Measurements from ENCODE around the gene ICE1.
"Not testable (repeated sequence)": the region's sequence is repeated elsewhere in the genome, so short reads cannot be mapped to it uniquely, and the experiment has no call there.

The ICE1 gene

DNA sequence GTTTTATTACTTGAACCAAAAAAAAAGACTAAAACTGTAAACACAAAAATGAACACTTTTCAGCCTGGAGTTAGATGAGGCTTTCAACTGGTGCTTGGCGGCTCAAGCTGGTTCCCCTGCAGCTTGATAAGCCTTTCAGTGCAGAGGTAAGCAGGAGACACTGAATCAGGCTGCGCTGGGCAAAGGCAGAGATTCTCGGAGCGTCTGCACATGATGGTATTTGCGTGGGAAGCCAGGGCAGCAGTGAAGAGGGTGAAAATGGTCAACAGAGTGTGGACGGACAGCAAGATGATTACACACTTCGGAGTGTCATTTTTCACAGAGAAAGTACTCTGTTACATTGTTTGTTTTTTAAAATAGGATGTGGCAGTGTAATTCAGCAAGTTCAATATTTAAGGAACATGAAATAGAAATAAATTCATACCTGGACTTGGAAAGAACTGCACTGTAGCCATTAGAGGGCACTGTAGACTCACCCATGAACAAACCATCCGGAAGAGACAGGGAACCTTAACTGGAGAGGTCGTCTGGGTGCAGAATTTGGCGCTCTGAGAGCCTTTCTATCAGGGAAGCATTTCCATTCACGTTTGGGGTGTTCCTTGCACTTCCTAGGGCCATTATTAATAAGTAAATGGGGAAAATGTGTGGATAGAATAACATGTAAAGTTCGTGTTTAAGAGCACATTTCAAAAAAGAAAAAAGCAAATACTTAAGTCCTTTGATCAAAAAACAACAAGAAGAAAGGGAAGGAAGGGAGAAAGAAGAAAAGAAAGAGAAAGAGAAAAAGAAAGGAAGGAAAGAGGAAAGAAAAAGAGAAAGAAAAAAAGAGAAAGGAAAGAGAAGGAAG is 69.8 kb downstream of the ICE1 start:
- no peak for DNase-seq (ENCODE audit: low read depth in 3 of 3)

DNA sequence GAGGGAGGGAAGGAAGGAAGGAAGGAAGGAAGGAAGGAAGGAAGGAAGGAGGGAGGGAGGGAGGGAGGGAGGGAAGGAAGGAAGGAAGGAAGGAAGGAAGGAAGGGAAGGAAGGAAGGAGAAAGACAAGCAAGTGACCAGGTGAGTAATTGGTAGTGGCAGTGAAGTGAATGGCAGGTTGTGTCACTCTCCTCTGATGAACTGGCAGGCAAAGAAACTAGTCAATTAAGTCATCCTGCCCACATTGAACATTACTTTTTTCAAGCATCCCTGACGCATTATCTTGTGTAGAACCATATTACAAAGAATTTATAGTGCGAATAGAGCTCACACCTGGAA is 70.4 kb downstream of the ICE1 start:
- not testable (repeated sequence) for DNase-seq (ENCODE audit: low read depth in 3 of 3)

DNA sequence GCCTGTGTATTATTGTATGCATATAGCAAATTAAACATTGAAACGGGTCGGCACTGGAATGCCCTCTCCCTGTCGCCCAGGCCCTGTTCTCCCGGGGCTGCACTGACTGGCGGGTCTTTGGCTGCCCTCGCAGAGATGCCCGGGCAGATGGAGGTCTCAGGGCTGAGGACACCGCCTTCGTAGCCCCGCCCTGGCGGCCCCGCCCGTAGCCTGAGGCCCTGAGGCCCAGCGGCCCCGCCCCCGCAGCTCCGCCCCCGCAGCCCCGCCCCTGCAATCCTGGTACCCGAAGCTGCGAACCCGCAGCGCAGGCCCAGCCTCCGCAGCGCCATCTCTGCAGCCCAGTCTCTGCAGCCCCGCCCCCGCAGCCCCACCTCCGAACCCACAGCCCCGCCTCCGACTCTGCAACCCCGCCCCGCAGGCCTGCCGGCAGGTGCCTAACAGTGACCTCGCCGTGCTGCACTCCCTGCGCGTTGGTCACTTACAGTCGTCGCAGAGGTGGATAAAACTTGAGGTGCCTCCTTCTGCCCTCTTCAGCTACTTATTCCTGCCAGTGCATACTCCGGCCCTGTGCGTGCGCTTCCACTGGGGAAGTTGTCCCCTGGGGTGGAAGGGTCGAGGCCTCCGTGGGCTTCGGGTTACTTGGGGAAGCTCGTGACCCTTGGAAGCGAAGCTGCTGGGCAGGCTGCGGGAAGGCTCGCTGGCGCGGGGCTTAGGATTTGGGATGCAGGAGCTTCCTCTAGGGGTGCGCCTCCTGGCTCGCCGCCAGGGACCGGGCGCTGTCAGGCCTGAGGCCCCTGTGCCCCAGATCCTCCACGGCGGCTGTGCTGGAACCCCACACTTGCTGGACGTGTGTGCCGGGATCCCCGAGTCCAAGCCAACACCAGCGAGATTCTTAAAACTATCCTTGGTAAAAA is 72.3 kb downstream of the ICE1 start:
- DNase-seq (ENCODE audit: low read depth in 3 of 3): peak; percentile 59 to 78 (median 71)

DNA sequence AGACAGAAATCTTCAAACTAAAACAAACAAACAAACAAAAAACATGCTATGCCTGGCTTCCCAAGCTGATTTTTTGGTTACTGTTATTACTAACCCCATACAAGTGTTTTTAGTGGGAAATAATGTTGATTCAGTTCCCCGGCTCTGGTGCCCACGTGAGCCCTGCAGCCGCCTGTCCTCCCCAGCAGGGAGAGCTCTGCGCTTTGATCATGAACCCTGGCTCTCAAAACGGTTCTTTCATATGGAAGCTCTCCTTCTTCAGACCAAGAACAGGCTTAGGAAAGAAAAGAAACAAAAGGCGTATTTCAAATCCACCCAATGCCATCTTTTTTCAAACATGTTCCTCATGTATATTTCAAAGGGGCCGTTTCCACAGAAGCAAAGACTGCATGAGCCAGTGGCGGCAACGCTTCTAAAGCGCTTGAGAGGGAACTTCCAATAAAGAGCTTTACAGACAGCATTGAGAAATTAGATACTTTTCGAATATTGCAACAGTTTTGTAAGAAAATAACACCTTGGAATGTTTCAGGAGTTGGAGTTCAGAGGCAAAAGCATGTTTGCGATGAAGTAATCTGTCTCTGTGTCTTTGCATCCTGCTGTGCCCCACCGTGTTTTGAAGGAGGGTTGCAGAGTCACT is 74.8 kb downstream of the ICE1 start:
- DNase-seq (ENCODE audit: low read depth in 3 of 3): no peak

DNA sequence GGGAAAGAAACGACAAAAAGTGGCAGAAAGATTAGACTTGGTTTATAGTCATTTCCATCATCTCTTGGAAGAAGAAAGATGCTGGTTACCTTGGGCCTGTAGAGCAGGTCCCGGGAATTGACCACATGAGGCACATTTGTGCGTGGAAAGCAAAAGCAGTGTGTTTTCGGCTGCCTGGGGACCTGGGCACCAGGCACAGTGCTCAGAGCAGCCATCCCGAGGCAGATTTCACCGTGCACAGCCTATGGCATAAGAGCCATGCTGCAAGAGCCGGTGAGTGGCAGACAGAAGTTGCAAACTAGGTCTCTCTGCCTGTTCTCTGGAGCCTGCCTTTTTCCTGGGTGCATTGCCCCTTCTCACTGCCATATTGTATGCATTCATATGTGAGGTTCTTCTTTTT is 77.0 kb downstream of the ICE1 start:
- DNase-seq (ENCODE audit: low read depth in 3 of 3): no peak

DNA sequence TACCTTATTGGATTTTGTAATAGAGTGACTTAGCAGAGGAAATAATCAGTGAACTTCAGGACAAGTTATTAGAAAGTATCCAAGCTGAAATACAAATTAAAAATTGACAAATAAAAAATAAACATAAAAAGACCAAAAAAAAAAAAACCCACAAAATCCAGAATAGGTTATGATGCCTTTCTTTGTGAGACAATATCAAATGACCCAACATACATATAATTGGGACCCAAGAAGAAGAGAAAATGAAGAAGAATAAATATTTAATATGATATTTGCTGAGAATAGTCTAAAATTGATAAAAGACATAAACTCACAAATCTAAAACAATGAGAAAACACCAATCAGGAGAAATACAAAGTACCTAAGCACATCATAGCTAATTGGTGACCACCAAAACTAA is 81.8 kb downstream of the ICE1 start:
- no peak for DNase-seq (ENCODE audit: low read depth in 3 of 3)

DNA sequence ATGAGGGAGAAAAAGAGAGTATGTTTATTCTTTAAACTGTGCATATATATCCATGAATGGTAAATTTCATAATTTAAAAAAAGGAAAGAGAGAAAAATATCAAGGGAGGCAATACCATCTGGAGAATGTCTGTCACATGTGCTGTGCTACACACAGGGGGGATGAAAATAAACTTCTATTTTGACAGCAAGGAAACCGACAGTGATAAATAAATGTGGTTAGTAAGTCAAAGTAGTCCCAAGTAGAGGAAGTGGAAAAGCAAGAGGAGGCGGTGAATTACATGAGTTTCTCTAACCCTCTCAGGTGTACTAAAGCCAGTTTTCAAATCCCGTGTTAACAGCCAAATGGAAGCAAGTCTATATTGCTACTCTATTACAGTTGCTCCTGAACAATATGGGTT is 83.3 kb downstream of the ICE1 start:
- DNase-seq (ENCODE audit: low read depth in 3 of 3): no peak

DNA sequence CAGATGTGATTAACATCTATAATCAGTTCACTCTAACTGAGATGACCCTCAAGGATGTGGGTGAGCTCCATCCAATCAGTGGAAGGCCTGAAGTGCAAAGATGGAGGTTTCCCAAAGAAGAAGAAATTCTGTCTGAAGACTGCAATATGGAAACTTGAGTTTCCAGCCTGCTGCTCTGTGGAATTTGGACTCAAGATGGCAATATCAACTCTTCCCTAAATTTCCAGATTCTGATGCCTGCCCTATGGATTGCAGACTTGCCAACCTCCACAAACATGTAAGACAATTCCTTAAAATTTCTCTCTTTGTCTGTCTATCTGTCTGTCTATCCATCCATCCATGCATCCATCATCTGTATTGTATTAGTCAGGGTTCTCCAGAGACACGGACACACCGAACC is 85.9 kb downstream of the ICE1 start:
- no peak for DNase-seq (ENCODE audit: low read depth in 3 of 3)

DNA sequence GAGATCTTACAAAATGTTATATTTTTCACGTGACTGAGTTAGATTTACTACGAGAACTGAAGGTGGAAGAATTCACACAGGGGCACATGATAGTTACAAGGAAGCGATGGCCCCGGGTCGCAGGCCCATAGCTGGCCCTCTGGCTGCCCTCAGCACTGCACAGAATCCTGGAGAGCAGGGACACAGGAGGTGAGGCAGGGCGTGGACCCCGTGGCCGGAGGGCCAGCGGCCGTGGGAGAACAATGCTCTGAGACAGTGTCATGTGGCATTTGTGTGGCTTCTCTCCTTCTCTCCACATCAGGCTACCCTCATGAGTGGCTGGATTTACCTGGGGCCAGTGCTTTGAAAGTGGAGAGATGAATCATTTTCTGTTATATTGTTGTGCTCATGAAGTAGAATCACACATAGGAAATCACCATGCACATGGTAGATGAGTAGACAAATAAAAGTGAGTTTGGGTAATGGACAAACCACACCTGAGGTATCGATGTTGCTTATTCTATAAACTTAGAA is 89.5 kb downstream of the ICE1 start:
- no peak for DNase-seq (ENCODE audit: low read depth in 3 of 3)

DNA sequence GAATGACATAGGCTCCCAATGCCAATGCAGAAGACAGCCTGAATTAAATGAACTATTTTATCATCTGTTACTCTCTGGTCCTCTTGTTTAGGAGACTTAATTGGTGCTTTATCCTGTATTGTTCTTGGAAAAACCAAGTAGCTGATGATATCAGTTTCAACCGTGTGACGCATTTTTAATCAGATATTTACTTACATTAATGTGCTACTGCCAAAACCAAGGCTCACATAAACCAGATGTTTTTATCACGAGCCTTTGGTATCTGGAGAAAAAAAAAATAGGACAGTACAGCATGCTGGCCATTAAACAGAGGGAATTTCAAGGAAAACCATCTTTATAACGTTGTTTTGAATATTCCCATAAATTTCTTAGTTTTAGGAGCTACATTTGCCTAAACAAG is 90.1 kb downstream of the ICE1 start:
- DNase-seq (ENCODE audit: low read depth in 3 of 3): no peak

DNA sequence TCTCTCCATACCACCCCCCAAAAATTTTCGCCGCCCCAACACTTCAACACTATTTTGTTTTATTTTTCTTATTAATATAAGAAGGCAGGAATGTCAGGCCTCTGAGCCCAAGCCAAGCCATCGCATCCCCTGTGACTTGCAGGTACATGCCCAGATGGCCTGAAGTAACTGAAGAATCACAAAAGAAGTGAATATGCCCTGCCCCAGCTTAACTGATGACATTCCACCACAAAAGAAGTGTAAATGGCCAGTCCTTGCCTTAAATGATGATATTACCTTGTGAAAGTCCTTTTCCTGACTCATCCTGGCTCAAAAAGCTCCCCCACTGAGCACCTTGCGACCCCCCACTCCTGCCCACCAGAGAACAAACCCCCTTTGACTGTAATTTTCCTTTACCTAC is 98.1 kb downstream of the ICE1 start:
- DNase-seq (ENCODE audit: low read depth in 3 of 3): not testable (repeated sequence)

DNA sequence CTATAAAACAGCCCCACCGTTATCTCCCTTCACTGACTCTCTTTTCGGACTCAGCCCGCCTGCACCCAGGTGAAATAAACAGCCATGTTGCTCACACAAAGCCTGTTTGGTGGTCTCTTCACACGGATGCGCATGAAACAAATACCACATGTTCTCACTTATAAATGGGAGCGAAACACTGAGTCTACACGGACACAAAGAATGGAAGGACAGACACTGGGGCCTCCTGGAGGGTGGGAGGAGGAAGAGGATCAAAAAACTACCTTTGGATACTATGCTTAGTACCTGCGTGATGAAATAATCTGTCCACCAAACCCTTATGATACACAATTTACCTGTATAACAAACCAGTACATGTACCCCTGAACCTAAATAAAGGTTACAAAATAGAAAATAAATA is 98.6 kb downstream of the ICE1 start:
- DNase-seq (ENCODE audit: low read depth in 3 of 3): no peak

DNA sequence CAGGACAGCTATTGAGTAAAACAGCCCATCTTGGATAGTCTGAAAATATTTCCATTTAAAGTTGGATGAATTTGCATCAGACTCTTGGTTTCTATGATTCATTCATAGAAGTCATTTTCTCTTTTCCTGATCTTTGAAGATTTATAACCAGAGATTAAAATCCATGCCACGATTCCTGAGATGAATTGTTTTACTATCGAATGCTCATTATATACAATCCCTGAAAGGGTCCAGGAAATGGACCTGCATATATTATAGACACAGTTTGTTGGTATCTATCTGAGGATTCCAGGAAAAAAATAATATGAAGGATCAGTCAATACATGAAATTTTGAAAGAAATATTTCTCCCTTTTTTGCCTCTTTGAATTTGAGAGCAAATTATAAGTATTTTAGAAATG is 99.0 kb downstream of the ICE1 start:
- no peak for DNase-seq (ENCODE audit: low read depth in 3 of 3)

DNA sequence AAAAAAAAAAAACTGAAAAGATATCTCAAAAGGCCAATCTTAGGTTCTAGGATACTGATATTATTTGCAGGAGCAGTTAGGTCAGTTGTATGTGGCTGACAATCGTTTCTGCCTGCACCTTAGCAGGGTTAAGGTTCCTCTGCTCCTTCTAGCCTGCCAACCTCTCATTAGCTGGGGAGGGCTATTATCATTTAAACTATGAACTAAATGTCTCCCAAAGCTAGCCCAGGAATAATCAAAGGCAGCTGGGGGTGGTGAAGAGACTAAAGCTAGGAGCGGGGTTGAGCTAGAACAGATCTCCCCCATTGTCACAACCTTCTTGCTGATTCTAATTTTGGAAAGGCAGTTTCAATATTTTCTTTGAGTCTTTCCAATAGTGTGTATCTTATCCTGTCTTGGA is 99.9 kb downstream of the ICE1 start:
- no peak for DNase-seq (ENCODE audit: low read depth in 3 of 3)

DNA sequence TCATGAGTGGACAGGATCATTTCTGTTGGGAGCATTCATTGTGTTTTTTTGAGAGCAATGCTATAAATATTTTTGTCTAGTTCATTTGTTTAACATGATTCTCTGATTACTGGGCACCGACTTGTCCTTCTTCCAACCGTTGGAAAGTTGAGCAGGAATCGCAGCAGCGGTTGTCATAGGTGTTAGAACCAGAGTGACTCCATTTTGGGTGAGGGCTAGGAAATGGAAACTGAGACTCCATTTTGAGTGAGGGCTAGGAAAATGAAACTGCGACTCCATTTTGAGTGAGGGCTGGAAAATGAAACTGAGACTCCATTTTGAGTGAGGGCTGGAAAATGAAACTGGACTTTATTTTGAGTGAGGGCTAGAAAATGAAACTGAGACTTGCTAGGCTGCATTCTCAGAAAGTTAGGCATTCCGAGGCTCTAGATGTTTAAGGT is 100.6 kb downstream of the ICE1 start:
- peak in 1 of 3 experiments; percentile 1 for DNase-seq (ENCODE audit: low read depth in 3 of 3)

DNA sequence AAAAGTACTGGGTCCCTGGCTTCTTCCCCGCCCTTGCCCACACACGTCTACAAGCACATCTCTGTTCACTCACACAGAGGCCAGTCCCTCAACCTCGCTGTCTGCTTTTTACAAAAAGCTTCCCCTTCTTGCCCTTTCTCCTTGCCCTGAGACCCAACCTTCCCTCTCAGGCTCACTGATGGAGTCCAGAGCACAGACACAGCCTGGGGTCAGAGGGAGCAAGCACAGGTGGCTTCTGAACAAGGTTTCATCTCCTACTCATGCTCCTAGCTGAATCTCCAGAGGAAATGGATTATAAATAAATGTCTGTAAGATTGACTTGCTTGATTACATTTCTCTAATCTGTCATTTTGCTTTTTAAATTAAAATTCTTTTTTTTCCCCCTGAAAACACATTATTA is 101.8 kb downstream of the ICE1 start:
- DNase-seq (ENCODE audit: low read depth in 3 of 3): no peak

DNA sequence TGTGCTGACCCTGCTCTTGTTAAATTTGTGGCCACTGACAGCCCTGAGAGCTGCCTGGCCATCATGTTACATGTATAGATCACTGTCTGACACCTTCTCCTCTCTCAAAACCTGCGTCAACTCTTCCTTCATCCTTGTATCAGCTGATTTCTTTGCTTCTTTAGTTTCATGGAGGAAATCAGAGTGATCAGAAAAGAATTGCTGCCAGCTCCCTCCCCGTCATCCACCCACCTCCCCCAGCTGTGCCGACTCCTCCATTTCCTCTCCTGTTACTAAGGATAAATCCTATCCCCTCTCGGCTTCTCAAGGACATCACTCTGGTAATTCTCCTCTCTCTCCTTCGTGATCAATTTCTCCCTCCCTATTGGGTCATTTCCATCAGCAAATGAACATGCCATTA is 108.9 kb downstream of the ICE1 start:
- DNase-seq (ENCODE audit: low read depth in 3 of 3): no peak

DNA sequence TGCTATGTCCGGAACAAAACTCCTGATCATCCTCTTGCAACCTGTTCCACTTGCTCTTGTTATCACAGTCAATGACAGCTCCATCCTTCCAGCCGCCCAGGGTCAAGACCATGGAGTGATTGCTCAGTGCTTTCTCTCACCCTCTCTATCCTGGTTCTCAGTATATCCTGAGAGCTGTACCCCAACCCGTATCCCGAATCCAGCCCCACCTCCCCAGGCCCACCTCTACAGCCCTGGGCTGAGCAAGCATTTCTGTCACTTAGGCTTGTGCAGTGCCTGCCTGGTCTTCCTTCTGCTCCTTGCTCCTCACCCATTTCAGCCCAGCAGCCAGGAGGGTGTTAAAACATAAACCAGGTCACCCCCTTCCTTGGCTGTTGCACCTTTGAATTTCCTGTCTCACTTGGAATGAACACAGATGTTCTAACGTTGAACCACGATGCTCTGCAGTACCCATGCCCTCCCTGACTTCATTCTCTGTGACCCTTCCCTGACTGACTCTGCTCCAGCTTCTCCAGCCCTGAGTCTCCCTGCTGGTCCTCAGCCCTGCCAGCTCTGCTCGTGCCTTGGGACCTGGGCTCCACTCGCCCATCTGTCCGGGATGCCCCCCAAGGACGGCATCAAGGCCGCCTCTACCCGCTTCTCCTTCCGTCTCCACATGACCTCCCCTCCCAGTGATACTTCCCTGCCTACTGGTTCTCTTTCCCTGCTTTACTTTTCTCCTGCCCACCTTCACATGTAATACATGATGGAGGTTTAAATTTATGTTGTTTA is 110.0 kb downstream of the ICE1 start:
- no peak for DNase-seq (ENCODE audit: low read depth in 3 of 3)

DNA sequence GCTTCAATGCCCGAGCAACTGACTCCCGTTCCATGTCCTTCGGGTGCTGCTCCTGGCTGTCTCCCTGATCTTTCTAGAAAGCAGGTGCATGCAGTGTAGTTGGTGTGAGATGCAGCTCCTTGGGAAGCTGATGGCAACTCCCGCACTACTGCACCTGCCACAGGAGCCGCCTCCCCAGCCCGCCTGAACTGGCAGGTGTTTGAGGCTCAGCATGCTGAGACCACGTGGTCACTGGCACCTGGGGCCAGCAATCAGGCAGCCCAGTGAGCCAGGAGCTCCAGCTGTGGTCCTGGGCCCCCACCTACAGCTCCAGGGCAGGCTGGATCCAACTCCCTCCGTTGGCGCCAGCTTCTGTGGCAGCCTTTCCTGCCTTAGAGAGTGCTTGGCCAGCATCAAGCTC is 111.5 kb downstream of the ICE1 start:
- no peak for DNase-seq (ENCODE audit: low read depth in 3 of 3)

DNA sequence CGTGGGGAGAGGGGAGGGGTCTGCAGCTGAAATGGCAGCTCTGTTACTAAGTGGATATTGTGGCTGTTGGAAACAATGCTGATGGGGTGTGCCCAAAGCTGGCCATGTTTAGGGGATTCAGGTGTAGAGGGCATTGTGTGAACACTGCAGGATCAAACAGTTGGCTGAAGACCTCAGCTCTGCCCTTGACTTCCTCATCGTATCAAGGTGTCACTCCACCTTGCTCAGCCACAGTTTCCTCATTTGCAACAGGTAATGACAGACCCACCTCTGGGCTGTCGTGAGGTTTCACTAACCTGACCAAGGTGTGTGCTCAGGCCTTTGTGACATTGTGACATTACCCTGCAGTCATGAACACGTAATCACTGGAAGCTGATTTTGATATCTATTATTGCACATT is 111.9 kb downstream of the ICE1 start:
- DNase-seq (ENCODE audit: low read depth in 3 of 3): no peak

DNA sequence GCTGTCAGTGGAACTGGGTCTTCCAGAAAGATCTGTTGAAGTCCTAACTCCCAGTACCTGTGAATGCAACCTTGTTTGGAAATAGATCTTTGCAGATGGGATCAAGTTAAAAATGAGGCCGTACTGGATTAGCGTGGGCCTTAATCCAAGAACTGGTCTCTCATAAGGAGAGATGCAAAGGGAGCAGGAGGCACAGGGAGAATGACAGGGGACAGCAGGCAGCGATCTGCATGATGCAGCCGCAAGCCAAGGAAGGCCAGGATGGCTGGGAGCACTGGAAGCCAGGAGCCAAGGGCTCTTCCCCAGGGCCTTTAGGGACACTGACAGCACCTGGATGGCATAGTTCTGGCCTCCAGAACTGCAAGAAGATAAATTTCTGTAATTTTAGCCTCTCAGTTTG is 114.4 kb downstream of the ICE1 start:
- DNase-seq (ENCODE audit: low read depth in 3 of 3): no peak

DNA sequence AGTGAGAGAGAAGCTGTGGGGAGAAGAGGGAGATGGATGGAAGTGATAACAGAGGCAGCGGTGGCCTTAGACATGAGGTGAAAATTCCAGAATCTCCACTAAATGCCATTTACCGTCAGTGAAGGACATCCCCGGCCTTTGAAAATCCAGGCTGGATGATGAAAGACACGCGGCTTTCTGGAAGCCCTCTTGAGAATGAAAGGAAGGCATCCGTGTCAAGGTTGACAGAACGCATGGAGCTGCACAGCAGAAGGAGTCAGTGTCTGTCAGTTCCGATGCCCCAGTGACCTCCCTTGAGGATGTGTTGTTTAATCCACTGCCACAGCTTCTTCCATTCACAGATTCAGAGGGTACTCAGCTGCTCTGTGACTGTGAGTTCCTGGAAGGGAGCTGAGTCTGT is 114.9 kb downstream of the ICE1 start:
- DNase-seq (ENCODE audit: low read depth in 3 of 3): no peak
